Peyer's patch (tissue), 4 donors: ENCODE data around the gene TREML4.

ENCODE experiments used
- POLR2A ChIP-seq, 2 donors: fragments of 450-650 bp; IDR thresholded peaks; one replicate each; pipeline ENCODE4 v1.5.1; 2017; ENCODE audit warnings: antibody characterized with exemption in 2 of 2, mild to moderate bottlenecking in 2 of 2, moderate library complexity in 2 of 2
- TF ChIP-seq, protein P1 (sequence below), 6 experiments: fragments of 450-650 bp in 4 of 6; fragments of 200-600 bp in 2 of 6; sonication (generic) in 1 of 6; IDR thresholded peaks; one replicate each; pipeline ENCODE4 v1.5.1; 2017 to 2019; ENCODE audit warnings: antibody characterized with exemption in 6 of 6, mild to moderate bottlenecking in 3 of 6, moderate library complexity in 1 of 6

GRCh38 chr6:41266541-41266940 is 38.4 kb downstream of the TREML4 start:
- TF ChIP-seq, protein P1, sequence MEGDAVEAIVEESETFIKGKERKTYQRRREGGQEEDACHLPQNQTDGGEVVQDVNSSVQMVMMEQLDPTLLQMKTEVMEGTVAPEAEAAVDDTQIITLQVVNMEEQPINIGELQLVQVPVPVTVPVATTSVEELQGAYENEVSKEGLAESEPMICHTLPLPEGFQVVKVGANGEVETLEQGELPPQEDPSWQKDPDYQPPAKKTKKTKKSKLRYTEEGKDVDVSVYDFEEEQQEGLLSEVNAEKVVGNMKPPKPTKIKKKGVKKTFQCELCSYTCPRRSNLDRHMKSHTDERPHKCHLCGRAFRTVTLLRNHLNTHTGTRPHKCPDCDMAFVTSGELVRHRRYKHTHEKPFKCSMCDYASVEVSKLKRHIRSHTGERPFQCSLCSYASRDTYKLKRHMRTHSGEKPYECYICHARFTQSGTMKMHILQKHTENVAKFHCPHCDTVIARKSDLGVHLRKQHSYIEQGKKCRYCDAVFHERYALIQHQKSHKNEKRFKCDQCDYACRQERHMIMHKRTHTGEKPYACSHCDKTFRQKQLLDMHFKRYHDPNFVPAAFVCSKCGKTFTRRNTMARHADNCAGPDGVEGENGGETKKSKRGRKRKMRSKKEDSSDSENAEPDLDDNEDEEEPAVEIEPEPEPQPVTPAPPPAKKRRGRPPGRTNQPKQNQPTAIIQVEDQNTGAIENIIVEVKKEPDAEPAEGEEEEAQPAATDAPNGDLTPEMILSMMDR (IDR thresholded peaks at IDR 0.05) = no peak
- no peak for TF ChIP-seq POLR2A (IDR thresholded peaks at IDR 0.05)
